CD4-positive, alpha-beta memory T cell (primary cell): ENCODE data around the gene MAF. TPM values are rescaled to one million over a fixed set of nuclear protein-coding genes. Genes with fewer than 3 reads are reported as not detected.
A peak's percentile ranks its signal among the peaks of the same experiment; 100 is the strongest.

Experiments used
- CTCF ChIA-PET: fragments of 350-600 bp; sonication (Branson Sonifier 250); formaldehyde crosslinking; loops from one replicate; lab custom pipeline; 2021; ENCODE audit warnings: inconsistent platforms; ENCODE audit not compliant: partially characterized antibody; lab: Charles Lee
- POLR2A ChIA-PET: fragments of 350-600 bp; sonication (Branson Sonifier 250); formaldehyde crosslinking; loops from one replicate; lab custom pipeline; 2021; ENCODE audit not compliant: partially characterized antibody; lab: Charles Lee
- DNase-seq, 5 donors: peaks; one replicate each; pipeline versions ENCODE4 v3.0.0 to v3.0.0-alpha.2; 2020 to 2022; ENCODE audit warnings: mixed read lengths in 1 of 5
- H3K27ac ChIP-seq: one replicate; pipeline ENCODE4 v1.7.0; 2013; ENCODE audit warnings: low read depth, low read length
- H3K27me3 ChIP-seq: 2 replicates; pipeline ENCODE4 v1.7.0; 2013; ENCODE audit warnings: mild to moderate bottlenecking, low read length, moderate library complexity; ENCODE audit not compliant: insufficient read depth
- H3K36me3 ChIP-seq: 2 replicates; pipeline ENCODE4 v1.7.0; 2013; ENCODE audit warnings: mild to moderate bottlenecking, low read length, moderate library complexity; ENCODE audit not compliant: insufficient read depth
- H3K4me1 ChIP-seq: 2 replicates; pipeline ENCODE4 v1.7.0; 2013; ENCODE audit warnings: mild to moderate bottlenecking, low read length, moderate library complexity; ENCODE audit not compliant: insufficient read depth
- H3K4me3 ChIP-seq, 2 donors: one replicate each; pipeline ENCODE4 v1.7.0; 2013; ENCODE audit warnings: low read length in 2 of 2, mild to moderate bottlenecking in 1 of 2
- H3K9me3 ChIP-seq, 2 donors: one replicate each; pipeline ENCODE4 v1.7.0; 2013; ENCODE audit warnings: low read length in 2 of 2, control low read depth in 1 of 2; ENCODE audit not compliant: control insufficient read depth in 1 of 2
- H3K27ac Mint-ChIP-seq, 7 donors: one replicate each; pipeline ENCODE4 v1.8.0; 2020 to 2021; ENCODE audit warnings: mixed read lengths in 7 of 7, mild to moderate bottlenecking in 6 of 7, inconsistent platforms in 3 of 7, moderate library complexity in 3 of 7
- H3K27me3 Mint-ChIP-seq, 2 donors: one replicate each; pipeline ENCODE4 v1.8.0; 2020 to 2021; ENCODE audit warnings: mixed read lengths in 2 of 2
- H3K36me3 Mint-ChIP-seq, 2 donors: one replicate each; pipeline ENCODE4 v1.8.0; 2020 to 2021; ENCODE audit warnings: mixed read lengths in 2 of 2, inconsistent platforms in 1 of 2, mild to moderate bottlenecking in 1 of 2
- H3K4me1 Mint-ChIP-seq, 4 donors: one replicate each; pipeline ENCODE4 v1.8.0; 2020 to 2021; ENCODE audit warnings: mixed read lengths in 4 of 4, mild to moderate bottlenecking in 1 of 4
- H3K4me3 Mint-ChIP-seq, 8 donors: one replicate each; pipeline ENCODE4 v1.8.0; 2020 to 2021; ENCODE audit warnings: mixed read lengths in 8 of 8, mild to moderate bottlenecking in 7 of 8, moderate library complexity in 6 of 8, inconsistent platforms in 3 of 8
- H3K9me3 Mint-ChIP-seq, 8 donors: one replicate each; pipeline ENCODE4 v1.8.0; 2020 to 2021; ENCODE audit warnings: mixed read lengths in 8 of 8, mild to moderate bottlenecking in 5 of 8, inconsistent platforms in 3 of 8, moderate library complexity in 1 of 8
- intact Hi-C: fragments of 100-400 bp; cut with micrococcal nuclease; formaldehyde crosslinking; loops from one replicate; pipeline ENCODE4 v1.15.1; 2023
- polyA plus RNA-seq, 2 donors: library from polyadenylated mRNA; unstranded; fragments of 300-500 nt; fragmentation: Illumina TruSeq; gene quantifications; one replicate each; pipeline ENCODE4 v1.2.3, GENCODE V29; 2021
- total RNA-seq, 2 experiments: library from RNA; stranded (reverse); gene quantifications; one replicate each; pipeline ENCODE4 v1.2.3, GENCODE V29; 2021

MAF gene
- total and polyA plus RNA-seq, 4 experiments from 2014 or later, result 1.1 to 79.4 (median 39.2) TPM

GRCh38 chr16:79607587-79607986, 7.0 kb upstream of the MAF start:
- H3K9me3 ChIP-seq, result no peaks in the 10 kb centered on the region
- no peak overlapping the region for H3K27ac ChIP-seq
- POLR2A ChIA-PET, result no interaction called here
- H3K36me3 Mint-ChIP-seq, result no peaks in the 10 kb centered on the region
- H3K4me1 ChIP-seq, result peaks cover 22% of the 10 kb centered on the region
- DNase-seq, result no peak
- H3K36me3 ChIP-seq, result no peaks in the 10 kb centered on the region
- no peak overlapping the region for H3K4me3 Mint-ChIP-seq
- intact Hi-C loops, result loop anchor here (10.0 kb wide), 2 partner anchors 477 to 863 kb away; no protein-coding TSS in a partner anchor
- H3K4me3 ChIP-seq, result no peak overlapping the region
- no peaks in the 10 kb centered on the region for H3K27me3 ChIP-seq
- CTCF ChIA-PET, result interaction anchor here (1.5 kb wide), 1 partner anchor 34 kb away, joined by 6 read pairs; no protein-coding TSS in a partner anchor
- peak overlapping the region in 3 of 7 donors; percentile 31 to 69 (median 48) for H3K27ac Mint-ChIP-seq
- peaks cover 15 to 36% (median 26%) of the 10 kb centered on the region in 4 donors for H3K4me1 Mint-ChIP-seq
- H3K27me3 Mint-ChIP-seq, result no peaks in the 10 kb centered on the region
- H3K9me3 Mint-ChIP-seq, result no peaks in the 10 kb centered on the region

DNA sequence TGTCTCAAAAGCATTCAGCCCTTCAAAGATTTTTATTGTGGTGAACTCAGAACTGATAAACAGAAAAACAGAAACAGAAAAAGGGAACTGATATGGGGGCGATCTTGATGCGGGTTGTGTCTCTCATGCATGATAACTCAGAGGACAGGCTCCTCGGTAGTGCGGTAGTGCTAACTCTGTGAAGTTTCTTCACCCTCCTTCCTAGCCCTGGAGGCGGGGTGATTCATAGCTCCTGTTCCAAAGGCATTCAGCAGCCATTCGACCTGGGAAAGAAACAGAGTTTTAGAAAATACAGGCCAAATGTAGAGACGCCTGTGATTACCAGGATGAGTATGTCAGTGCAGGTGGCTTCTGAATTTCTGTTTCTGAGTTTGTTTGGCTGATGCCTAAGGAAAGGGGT, 5.5 kb upstream of the MAF start:
- H3K36me3 Mint-ChIP-seq, result peaks cover 0 to 5% of the 10 kb centered on the region in 2 donors
- H3K4me3 Mint-ChIP-seq, result peak overlapping the region; percentile 18 to 74 (median 46)
- intact Hi-C loops, result loop anchor here (10.0 kb wide), 2 partner anchors 479 to 861 kb away; no protein-coding TSS in a partner anchor
- H3K27me3 Mint-ChIP-seq, result no peaks in the 10 kb centered on the region
- peak overlapping the region in 6 of 7 donors; percentile 37 to 89 (median 72) for H3K27ac Mint-ChIP-seq
- no peaks in the 10 kb centered on the region for H3K9me3 ChIP-seq
- no peak overlapping the region for H3K27ac ChIP-seq
- H3K36me3 ChIP-seq, result no peaks in the 10 kb centered on the region
- H3K9me3 Mint-ChIP-seq, result no peaks in the 10 kb centered on the region
- no peak for DNase-seq
- POLR2A ChIA-PET, result interaction anchor here (1.3 kb wide), 1 partner anchor 9 kb away, joined by 3 read pairs; no protein-coding TSS in a partner anchor
- no peaks in the 10 kb centered on the region for H3K27me3 ChIP-seq
- CTCF ChIA-PET, result no interaction called here
- no peak overlapping the region for H3K4me3 ChIP-seq
- H3K4me1 ChIP-seq, result peaks cover 27% of the 10 kb centered on the region
- peaks cover 17 to 47% (median 31%) of the 10 kb centered on the region in 4 donors for H3K4me1 Mint-ChIP-seq

DNA sequence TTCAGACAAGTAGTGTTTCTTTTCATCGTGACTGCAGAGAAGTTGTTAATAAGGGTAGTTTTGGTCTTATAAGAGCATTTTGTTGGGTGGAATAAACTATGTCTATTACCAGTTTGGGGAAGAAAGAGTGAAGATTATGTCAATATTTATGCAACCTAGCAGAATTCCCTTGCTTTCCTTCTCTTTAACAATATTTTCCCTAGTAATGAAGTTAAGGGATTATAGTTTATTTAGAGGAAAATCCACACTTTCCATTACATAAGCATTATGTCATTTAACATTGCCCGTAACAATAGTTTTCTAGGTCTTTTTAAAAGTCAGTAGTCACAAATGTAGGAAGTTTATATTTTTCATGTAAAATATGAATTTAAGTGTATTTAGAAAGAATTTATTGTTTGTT, 2.5 kb upstream of the MAF start:
- Histone ChIP-seq H3K27ac (peak overlapping the region; percentile 65), H3K36me3 (no peaks in the 10 kb centered on the region), H3K9me3 (no peaks in the 10 kb centered on the region), H3K4me3 (no peak overlapping the region), H3K4me1 (peaks cover 27% of the 10 kb centered on the region), H3K27me3 (no peaks in the 10 kb centered on the region)
- CTCF ChIA-PET, result interaction anchor here (1.0 to 1.5 kb wide), 4 partner anchors 187 to 833 kb away, joined by 3 to 4 read pairs (median 4); no protein-coding TSS in a partner anchor
- Mint-ChIP-seq H3K36me3 (peaks cover 0 to 22% of the 10 kb centered on the region in 2 donors), H3K9me3 (peaks cover 0 to 9% (median 0%) of the 10 kb centered on the region in 8 donors), H3K4me1 (peaks cover 17 to 49% (median 30%) of the 10 kb centered on the region in 4 donors), H3K27me3 (no peaks in the 10 kb centered on the region), H3K27ac (peak overlapping the region in 6 of 7 donors; percentile 33 to 97 (median 74)), H3K4me3 (peak overlapping the region in 7 of 8 donors; percentile 95 to 99 (median 98))
- no peak for DNase-seq
- POLR2A ChIA-PET, result interaction anchor here (6.7 kb wide), 1 partner anchor 334 kb away, joined by 102 read pairs; no protein-coding TSS in a partner anchor
- intact Hi-C loops, result loop anchor here (2.0 to 10.0 kb wide), 6 partner anchors 169 to 924 kb away; no protein-coding TSS in a partner anchor

DNA sequence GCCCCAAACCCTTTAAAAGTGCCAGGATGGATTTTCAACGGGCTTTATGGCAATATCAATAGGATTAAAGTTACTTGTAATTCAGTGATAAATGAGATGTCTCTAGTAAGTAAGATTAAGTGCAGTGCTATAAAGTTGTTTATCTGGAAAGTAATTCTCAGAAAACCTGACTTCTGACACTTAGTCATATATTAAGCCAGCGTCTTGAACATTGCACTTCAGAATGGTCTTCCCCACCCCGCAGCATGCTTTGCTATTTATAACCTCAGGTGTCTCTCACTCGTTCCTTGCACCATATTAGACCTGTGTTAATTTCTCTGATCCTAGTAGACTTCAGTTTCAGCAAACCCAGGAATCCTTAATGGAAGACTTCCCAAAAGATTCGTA, 2.1 kb upstream of the MAF start:
- POLR2A ChIA-PET, result interaction anchor here (0.6 to 6.7 kb wide), 34 partner anchors 7 to 1342 kb away, joined by 3 to 104 read pairs (median 6); no protein-coding TSS in a partner anchor
- peaks cover 17 to 49% (median 30%) of the 10 kb centered on the region in 4 donors for H3K4me1 Mint-ChIP-seq
- peak overlapping the region; percentile 95 to 99 (median 98) for H3K4me3 Mint-ChIP-seq
- Histone ChIP-seq H3K36me3 (no peaks in the 10 kb centered on the region), H3K9me3 (no peaks in the 10 kb centered on the region), H3K4me3 (peak overlapping the region in 1 of 2 donors; percentile 90), H3K27ac (peak overlapping the region; percentile 65), H3K4me1 (peaks cover 27% of the 10 kb centered on the region), H3K27me3 (no peaks in the 10 kb centered on the region)
- CTCF ChIA-PET, result interaction anchor here (0.7 to 3.4 kb wide), 28 partner anchors 13 to 1119 kb away, joined by 3 to 19 read pairs (median 5); no protein-coding TSS in a partner anchor
- intact Hi-C loops, result loop anchor here (1.0 to 10.0 kb wide), 12 partner anchors 170 to 1479 kb away; no protein-coding TSS in a partner anchor
- DNase-seq, result no peak
- peaks cover 0 to 26% of the 10 kb centered on the region in 2 donors for H3K36me3 Mint-ChIP-seq
- no peaks in the 10 kb centered on the region for H3K27me3 Mint-ChIP-seq
- H3K9me3 Mint-ChIP-seq, result peaks cover 0 to 9% (median 0%) of the 10 kb centered on the region in 8 donors
- H3K27ac Mint-ChIP-seq, result peak overlapping the region; percentile 73 to 99 (median 96)

DNA sequence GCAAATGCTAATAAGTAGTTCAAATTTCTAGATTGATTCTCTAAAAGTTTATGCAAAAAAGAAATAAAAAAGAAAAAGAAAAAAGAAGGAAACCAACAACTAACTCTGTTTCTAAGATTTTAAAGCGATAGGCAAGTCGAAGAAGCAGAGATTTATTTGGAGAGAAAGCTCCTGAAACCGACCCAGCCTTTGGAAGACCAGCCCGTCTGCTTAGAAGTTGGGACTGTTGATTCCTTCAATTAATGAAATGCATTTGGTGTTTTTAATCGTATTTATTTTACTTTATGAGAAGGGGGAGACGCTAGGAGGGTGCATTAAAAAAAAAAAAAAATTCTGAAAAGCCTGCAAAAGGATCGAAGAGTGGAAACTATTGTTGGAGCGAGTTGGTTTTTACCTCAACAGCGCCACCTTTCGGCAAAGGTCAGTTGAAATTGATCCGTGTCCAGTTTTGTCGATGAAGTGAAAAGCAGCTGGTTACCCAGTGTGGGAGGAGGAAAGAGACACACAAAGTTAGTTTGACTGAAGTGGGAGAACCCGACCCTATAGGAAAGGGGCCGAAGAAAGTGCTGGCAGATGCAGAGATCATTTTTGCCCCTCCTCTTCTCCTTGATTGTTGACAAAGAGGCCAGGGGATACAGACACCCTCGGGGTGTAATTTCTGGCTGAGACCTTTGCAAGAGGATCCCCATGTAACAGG, 1.5 kb upstream of the MAF start:
- H3K4me3 ChIP-seq, result peak overlapping the region; percentile 57 to 90
- peaks cover 27% of the 10 kb centered on the region for H3K4me1 ChIP-seq
- Mint-ChIP-seq H3K4me1 (peaks cover 18 to 54% (median 32%) of the 10 kb centered on the region in 4 donors), H3K9me3 (peaks cover 0 to 9% (median 0%) of the 10 kb centered on the region in 8 donors), H3K4me3 (peak overlapping the region; percentile 95 to 99 (median 98)), H3K27ac (peak overlapping the region; percentile 73 to 99 (median 96)), H3K27me3 (no peaks in the 10 kb centered on the region), H3K36me3 (peaks cover 0 to 26% of the 10 kb centered on the region in 2 donors)
- intact Hi-C loops, result loop anchor here (1.0 to 10.0 kb wide), 15 partner anchors 170 to 1479 kb away; partner anchors contain the start of genes CENPN, CMC2 and DYNLRB2
- CTCF ChIA-PET, result interaction anchor here (0.7 to 3.4 kb wide), 34 partner anchors 12 to 1118 kb away, joined by 3 to 19 read pairs (median 4); no protein-coding TSS in a partner anchor
- POLR2A ChIA-PET, result interaction anchor here (0.6 to 6.7 kb wide), 45 partner anchors 8 to 1712 kb away, joined by 3 to 104 read pairs (median 5); partner anchors contain the start of gene GAN
- H3K27me3 ChIP-seq, result no peaks in the 10 kb centered on the region
- peak overlapping the region; percentile 65 for H3K27ac ChIP-seq
- H3K36me3 ChIP-seq, result no peaks in the 10 kb centered on the region
- H3K9me3 ChIP-seq, result no peaks in the 10 kb centered on the region
- DNase-seq, result peak; percentile 85 to 89 (median 85)

DNA sequence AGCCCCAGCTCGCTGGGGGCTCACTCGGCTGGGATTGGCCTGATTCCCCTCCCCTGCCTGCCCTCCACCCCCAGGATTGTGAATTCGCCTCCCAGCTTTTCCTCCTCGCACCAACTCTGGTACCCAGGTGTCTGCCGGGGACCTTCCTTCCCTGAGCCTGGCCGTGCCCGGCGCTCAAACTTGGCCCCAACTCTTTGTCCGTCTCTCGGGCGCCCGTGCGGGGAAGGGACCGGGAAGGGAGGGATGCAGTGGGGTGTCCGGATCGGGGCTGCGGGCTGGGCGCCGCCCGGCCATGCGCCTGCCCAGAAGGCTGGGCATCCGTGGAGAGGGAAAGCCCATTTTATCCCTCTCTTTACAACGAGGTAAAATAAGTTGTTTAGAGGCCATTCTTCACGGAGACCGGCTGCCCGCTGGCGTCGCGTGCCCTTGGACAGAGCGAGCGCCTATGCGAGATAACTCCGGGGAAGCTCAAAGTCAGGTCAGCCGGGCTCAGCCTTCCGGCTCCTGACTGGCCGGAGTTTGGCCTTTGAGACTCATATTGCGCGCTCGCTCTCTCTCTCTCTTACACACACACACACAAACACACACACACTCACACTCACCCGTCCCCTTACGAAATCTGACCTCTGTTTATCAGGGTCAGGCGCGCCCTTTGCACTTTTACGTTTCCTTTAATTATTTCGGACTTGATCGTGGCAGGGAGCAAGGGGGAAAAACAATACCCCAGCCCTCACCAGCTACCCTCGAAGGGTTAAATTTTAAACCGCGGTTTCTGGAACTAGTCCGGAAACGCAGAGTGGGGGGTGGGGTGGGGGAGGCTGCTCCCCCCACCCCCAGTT, 774 bp upstream of the MAF start:
- Histone ChIP-seq H3K36me3 (no peaks in the 10 kb centered on the region), H3K9me3 (no peaks in the 10 kb centered on the region), H3K4me1 (peaks cover 25% of the 10 kb centered on the region), H3K27ac (peak overlapping the region; percentile 65), H3K27me3 (no peaks in the 10 kb centered on the region), H3K4me3 (peak overlapping the region; percentile 57 to 90)
- Mint-ChIP-seq H3K9me3 (peaks cover 0 to 9% (median 0%) of the 10 kb centered on the region in 8 donors), H3K4me1 (peaks cover 19 to 59% (median 33%) of the 10 kb centered on the region in 4 donors), H3K27me3 (no peaks in the 10 kb centered on the region), H3K4me3 (peak overlapping the region; percentile 95 to 99 (median 98)), H3K36me3 (peaks cover 0 to 27% of the 10 kb centered on the region in 2 donors), H3K27ac (peak overlapping the region; percentile 73 to 99 (median 96))
- ChIA-PET CTCF (interaction anchor here (0.6 to 3.4 kb wide), 38 partner anchors 11 to 1502 kb away, joined by 3 to 19 read pairs (median 4); partner anchors contain the start of gene WWOX), POLR2A (interaction anchor here (0.7 to 6.7 kb wide), 49 partner anchors 8 to 1713 kb away, joined by 3 to 104 read pairs (median 5); partner anchors contain the start of gene GAN)
- intact Hi-C loops, result loop anchor here (2.0 to 10.0 kb wide), 7 partner anchors 171 to 1405 kb away; partner anchors contain the start of genes CENPN, CMC2 and DYNLRB2
- peak in 1 of 5 donors; percentile 58 for DNase-seq
